SK-N-SH treated with all-trans-retinoic acid at 6 μM for 48 hours (cell line): Measurements from ENCODE around the gene COG2.

Source experiments
- CSDC2 ChIP-seq: fragments of 250-450 bp; sonication (Bioruptor Pico); IDR thresholded peaks from 2 replicates; pipeline ENCODE4 v1.5.0; 2020; ENCODE audit warnings: mild to moderate bottlenecking, moderate library complexity
- GLIS3 ChIP-seq: fragments of 250-450 bp; sonication (Bioruptor Pico); IDR thresholded peaks from 2 replicates; pipeline ENCODE4 v1.5.0; 2020; ENCODE audit warnings: mild to moderate bottlenecking, moderate library complexity
- PATZ1 ChIP-seq: fragments of 250-450 bp; sonication (Bioruptor Pico); IDR thresholded peaks from 2 replicates; pipeline ENCODE4 v1.8.0; 2020; ENCODE audit warnings: mild to moderate bottlenecking, moderate library complexity, borderline replicate concordance
- POU6F1 ChIP-seq: fragments of 250-450 bp; sonication (Bioruptor Pico); IDR thresholded peaks from 2 replicates; pipeline ENCODE4 v1.8.0; 2021; ENCODE audit warnings: low read depth, mild to moderate bottlenecking, moderate library complexity, borderline replicate concordance
- PPARA ChIP-seq: fragments of 250-450 bp; sonication (Bioruptor Pico); IDR thresholded peaks from 2 replicates; pipeline ENCODE4 v1.5.0; 2020; ENCODE audit warnings: mild to moderate bottlenecking, borderline replicate concordance
- RARB ChIP-seq: fragments of 250-450 bp; sonication (Bioruptor Pico); IDR thresholded peaks from 2 replicates; pipeline ENCODE4 v1.8.0; 2021; ENCODE audit warnings: mild to moderate bottlenecking, moderate library complexity
- SNAI2 ChIP-seq: fragments of 250-450 bp; sonication (Bioruptor Pico); IDR thresholded peaks from 2 replicates; pipeline ENCODE4 v1.5.0; 2020; ENCODE audit warnings: mild to moderate bottlenecking, moderate library complexity
- TCF4 ChIP-seq: fragments of 250-450 bp; sonication (Bioruptor Pico); IDR thresholded peaks from 2 replicates; pipeline ENCODE4 v1.8.0; 2021; ENCODE audit warnings: mild to moderate bottlenecking, moderate library complexity, borderline replicate concordance
- ZC3H10 ChIP-seq: fragments of 250-450 bp; sonication (Bioruptor Pico); IDR thresholded peaks from 2 replicates; pipeline ENCODE4 v1.5.1; 2021; ENCODE audit warnings: mild to moderate bottlenecking, moderate library complexity
- ZFP3 ChIP-seq: fragments of 250-450 bp; sonication (Bioruptor Pico); IDR thresholded peaks from 2 replicates; pipeline ENCODE4 v1.5.0; 2020; ENCODE audit warnings: mild to moderate bottlenecking, moderate library complexity
- ZFP30 ChIP-seq: fragments of 450-650 bp; formaldehyde crosslinking; IDR thresholded peaks from 2 replicates; pipeline ENCODE4 v1.5.0; 2022; ENCODE audit warnings: mild to moderate bottlenecking, moderate library complexity
- ZNF565 ChIP-seq: fragments of 450-650 bp; formaldehyde crosslinking; conservative IDR thresholded peaks from 2 replicates; pipeline ENCODE4 v1.5.0; 2020; ENCODE audit warnings: low read depth, mild to moderate bottlenecking, moderate library complexity
- TF ChIP-seq, protein P1 (sequence below): fragments of 250-450 bp; sonication (Bioruptor Pico); IDR thresholded peaks from 2 replicates; pipeline ENCODE4 v1.5.1; 2020; ENCODE audit warnings: low read depth, mild to moderate bottlenecking, moderate library complexity

DNA sequence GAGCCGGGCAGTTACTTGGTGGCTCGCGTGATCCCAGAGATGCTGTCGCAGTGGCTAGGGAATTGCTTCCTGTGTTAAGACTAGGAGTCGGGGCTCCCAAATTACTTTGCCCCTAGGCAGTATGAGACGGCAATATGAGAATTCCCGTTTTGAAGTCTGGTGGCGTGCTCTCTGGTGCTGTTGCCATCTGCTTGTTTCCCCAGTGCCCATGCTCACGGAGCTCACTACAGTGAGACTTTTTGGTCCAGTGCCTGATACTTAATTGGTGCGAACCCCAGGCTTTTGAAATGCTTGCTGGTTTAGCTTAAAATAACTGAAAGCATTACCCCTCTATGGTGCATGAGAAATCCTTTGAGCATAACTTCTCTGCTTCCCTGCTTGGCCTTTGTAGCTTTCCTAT lies 49.3 kb downstream of the COG2 start:
- no peak for TF ChIP-seq POU6F1 (CRISPR knock-in tag)
- TF ChIP-seq PATZ1 (CRISPR knock-in tag), result no peak
- TF ChIP-seq PPARA (CRISPR knock-in tag), result no peak
- no peak for TF ChIP-seq ZFP3 (CRISPR knock-in tag)
- no peak for TF ChIP-seq ZFP30
- no peak for TF ChIP-seq ZNF565 (CRISPR knock-in tag)
- TF ChIP-seq SNAI2 (CRISPR knock-in tag), result no peak
- no peak for TF ChIP-seq GLIS3 (CRISPR knock-in tag)
- TF ChIP-seq CSDC2, result no peak
- TF ChIP-seq TCF4, result no peak
- no peak for TF ChIP-seq ZC3H10
- TF ChIP-seq RARB (CRISPR knock-in tag), result no peak
- TF ChIP-seq, protein P1, sequence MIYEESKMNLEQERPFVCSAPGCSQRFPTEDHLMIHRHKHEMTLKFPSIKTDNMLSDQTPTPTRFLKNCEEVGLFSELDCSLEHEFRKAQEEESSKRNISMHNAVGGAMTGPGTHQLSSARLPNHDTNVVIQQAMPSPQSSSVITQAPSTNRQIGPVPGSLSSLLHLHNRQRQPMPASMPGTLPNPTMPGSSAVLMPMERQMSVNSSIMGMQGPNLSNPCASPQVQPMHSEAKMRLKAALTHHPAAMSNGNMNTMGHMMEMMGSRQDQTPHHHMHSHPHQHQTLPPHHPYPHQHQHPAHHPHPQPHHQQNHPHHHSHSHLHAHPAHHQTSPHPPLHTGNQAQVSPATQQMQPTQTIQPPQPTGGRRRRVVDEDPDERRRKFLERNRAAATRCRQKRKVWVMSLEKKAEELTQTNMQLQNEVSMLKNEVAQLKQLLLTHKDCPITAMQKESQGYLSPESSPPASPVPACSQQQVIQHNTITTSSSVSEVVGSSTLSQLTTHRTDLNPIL (CRISPR knock-in tag), result no peak
